ENCODE data around the gene GPN2.

GRCh38 chr1:26852701-26853100, 37.4 kb downstream of the GPN2 start:
- no peak for TF ChIP-seq POLR2AphosphoS5 (IDR thresholded peaks at IDR 0.05; ENCODE audit: low read depth, low read length)
- no peak for TF ChIP-seq POLR2A (IDR thresholded peaks at IDR 0.05; ENCODE audit: low read depth, low read length)

All from GM12891 (cell line).